ENCODE measurements around the gene ZBTB18.

The ZBTB18 gene

GRCh38 chr1:244088161-244088560, 37.1 kb downstream of the ZBTB18 start:
- no peak for DNase-seq (ENCODE audit: low read depth in 2 of 2)

- DNase-seq (ENCODE audit: low read depth in 2 of 2): no peak
Measured at GRCh38 chr1:244089561-244089960, 38.5 kb downstream of the ZBTB18 start.

- DNase-seq (ENCODE audit: low read depth in 2 of 2): no peak
Measured at GRCh38 chr1:244090645-244091044, 39.6 kb downstream of the ZBTB18 start.

- no peak for DNase-seq (ENCODE audit: low read depth in 2 of 2)
Measured at GRCh38 chr1:244092293-244092963, 41.3 kb downstream of the ZBTB18 start.

- DNase-seq (ENCODE audit: low read depth in 2 of 2): no peak
Measured at GRCh38 chr1:244092964-244093638, 42.0 kb downstream of the ZBTB18 start.

GRCh38 chr1:244094880-244095528, 43.9 kb downstream of the ZBTB18 start:
- no peak for DNase-seq (ENCODE audit: low read depth in 2 of 2)

- DNase-seq (ENCODE audit: low read depth in 2 of 2): no peak
Measured at GRCh38 chr1:244095529-244095911, 44.4 kb downstream of the ZBTB18 start.

- DNase-seq (ENCODE audit: low read depth in 2 of 2): no peak
Measured at GRCh38 chr1:244096066-244096610, 45.1 kb downstream of the ZBTB18 start.

- DNase-seq (ENCODE audit: low read depth in 2 of 2): no peak
Measured at GRCh38 chr1:244096691-244097090, 45.6 kb downstream of the ZBTB18 start.

GRCh38 chr1:244097523-244098405, 46.7 kb downstream of the ZBTB18 start:
- no peak for DNase-seq (ENCODE audit: low read depth in 2 of 2)

GRCh38 chr1:244099258-244099930, 48.3 kb downstream of the ZBTB18 start:
- DNase-seq (ENCODE audit: low read depth in 2 of 2): no peak

- DNase-seq (ENCODE audit: low read depth in 2 of 2): no peak
Measured at GRCh38 chr1:244100276-244100675, 49.2 kb downstream of the ZBTB18 start.

GRCh38 chr1:244100704-244101453, 49.8 kb downstream of the ZBTB18 start:
- DNase-seq (ENCODE audit: low read depth in 2 of 2): no peak

- no peak for DNase-seq (ENCODE audit: low read depth in 2 of 2)
Measured at GRCh38 chr1:244102046-244102445, 51.0 kb downstream of the ZBTB18 start.

- DNase-seq (ENCODE audit: low read depth in 2 of 2): no peak
Measured at GRCh38 chr1:244102468-244102867, 51.4 kb downstream of the ZBTB18 start.

- DNase-seq (ENCODE audit: low read depth in 2 of 2): no peak
Measured at GRCh38 chr1:244104309-244105060, 53.4 kb downstream of the ZBTB18 start.

GRCh38 chr1:244106176-244106575, 55.1 kb downstream of the ZBTB18 start:
- no peak for DNase-seq (ENCODE audit: low read depth in 2 of 2)
